AML-193 (cell line): ENCODE results near the gene PRKCG.
"Not testable (repeated sequence)": the region's sequence is repeated elsewhere in the genome, so short reads cannot be mapped to it uniquely, and the experiment has no call there.

Experiments
- DNase-seq, 2 experiments: peaks; one replicate each; lab custom pipeline; 2025; lab: John Stamatoyannopoulos, UW

Gene PRKCG

GRCh38 chr19:53944933-53945332, 62.9 kb downstream of the PRKCG start:
- DNase-seq: no peak

GRCh38 chr19:53945441-53945840, 63.4 kb downstream of the PRKCG start:
- no peak for DNase-seq

DNA sequence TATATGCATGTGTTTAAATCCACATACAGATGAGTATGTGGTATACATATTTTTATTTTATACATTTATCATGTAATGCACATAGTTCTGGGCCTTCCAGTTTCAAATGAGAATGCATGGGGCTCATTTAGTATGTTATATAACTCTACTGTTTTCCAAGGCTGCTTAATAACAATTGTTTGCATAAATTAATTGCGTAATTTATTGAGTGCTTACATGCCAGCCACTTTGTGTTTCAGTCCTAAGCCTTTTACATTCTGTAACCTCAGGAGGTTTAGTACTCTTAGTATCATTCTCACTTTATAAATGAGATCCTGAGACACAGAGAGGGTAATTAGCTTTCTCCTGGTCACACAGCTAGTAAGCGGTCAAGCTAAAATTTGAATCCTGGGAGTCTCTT, 64.0 kb downstream of the PRKCG start:
- DNase-seq: no peak

DNA sequence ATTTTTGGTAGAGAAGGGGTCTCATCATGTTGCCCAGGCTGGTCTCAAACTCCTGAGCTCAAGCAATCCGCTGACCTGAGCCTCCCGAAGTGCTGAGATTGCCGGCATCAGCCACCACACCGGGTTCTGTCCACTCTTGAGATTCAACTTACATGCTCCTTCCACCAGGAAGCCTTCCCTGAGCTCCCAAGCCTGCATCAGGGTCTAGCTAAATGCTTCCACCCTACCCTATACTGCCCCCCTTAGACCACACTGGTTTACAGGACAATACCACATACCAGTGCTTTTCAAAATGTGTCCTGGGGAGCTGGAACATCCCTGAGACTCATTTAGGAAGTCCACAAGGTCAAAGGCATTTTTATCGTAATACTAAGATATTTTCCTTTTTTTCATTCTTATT, 65.6 kb downstream of the PRKCG start:
- no peak for DNase-seq

GRCh38 chr19:53948611-53949010, 66.6 kb downstream of the PRKCG start:
- DNase-seq: not testable (repeated sequence)

DNA sequence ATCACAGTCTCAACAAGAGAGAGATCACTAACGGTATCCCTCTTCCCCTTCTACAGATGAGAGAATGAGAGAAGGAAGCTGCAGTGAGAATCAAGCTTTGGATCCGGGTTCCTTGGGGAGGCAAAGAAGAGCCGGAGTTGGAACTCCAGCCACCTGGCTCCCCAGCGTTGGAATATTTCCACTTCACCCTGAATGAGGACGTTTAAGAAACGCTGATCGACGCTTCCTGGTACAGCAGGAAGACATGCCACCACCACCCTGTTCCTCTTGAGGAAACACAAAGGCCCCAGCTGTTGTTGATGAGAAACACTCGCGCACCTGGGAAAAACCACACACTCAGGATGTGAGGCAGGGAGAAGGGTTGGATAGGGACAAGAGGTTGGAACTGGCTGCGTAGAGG, 69.4 kb downstream of the PRKCG start:
- no peak for DNase-seq

- no peak for DNase-seq
Measured at GRCh38 chr19:53951947-53952346, 70.0 kb downstream of the PRKCG start.

DNA sequence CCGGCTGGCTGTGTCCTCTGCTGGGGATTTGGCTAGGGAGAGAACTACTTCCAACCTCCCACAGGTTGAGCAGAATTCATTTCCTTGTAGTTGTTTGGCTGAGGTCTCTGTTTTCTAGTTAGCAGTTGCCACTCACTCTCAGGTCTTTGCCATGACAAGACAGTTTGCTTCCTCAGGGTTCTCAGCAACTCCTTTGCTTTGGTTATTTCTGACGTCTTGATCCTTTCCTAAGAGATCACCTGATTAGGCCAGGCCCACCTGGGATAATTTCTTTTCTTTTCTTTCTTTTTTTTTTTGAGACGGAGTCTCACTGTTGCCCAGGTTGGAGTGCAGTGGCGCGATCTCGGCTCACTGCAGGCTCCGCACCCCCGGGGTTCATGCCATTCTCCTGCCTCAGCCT, 71.4 kb downstream of the PRKCG start:
- no peak for DNase-seq
